ENCODE measurements around the gene AKAP8. TPM values are rescaled to one million over a fixed set of nuclear protein-coding genes. Genes with fewer than 3 reads are reported as not detected.

AKAP8 gene
- total RNA-seq = 10 to 100 TPM; 47.6 to 48.2 TPM

- ChIA-PET CTCF (interaction anchor here (0.7 to 3.4 kb wide), 10 partner anchors 19 to 202 kb away, joined by 3 to 27 read pairs (median 4); partner anchors contain the start of gene AKAP8L), POLR2A (interaction anchor here (0.5 to 6.7 kb wide), 26 partner anchors 8 to 1839 kb away, joined by 3 to 44 read pairs (median 3); partner anchors contain the start of genes AKAP8L, BRD4 and RASAL3)
- H3K4me3 Mint-ChIP-seq = peak within 1 kb of the TSS; percentile 86
- H3K27ac Mint-ChIP-seq = peak within 1 kb of the TSS; percentile 99
- intact Hi-C loops (cut with micrococcal nuclease) = loop anchor here (5.0 kb wide), 1 partner anchor 178 kb away; no protein-coding TSS in a partner anchor
- no peaks in the 10 kb centered on the region for H3K27me3 Mint-ChIP-seq
- DNase-seq (peak; percentile 98), ATAC-seq (peak; percentile 90)
- no peaks in the 10 kb centered on the region for H3K9me3 Mint-ChIP-seq
- TF ChIP-seq CTCF (IDR thresholded peaks at IDR 0.05) = no peak
- peaks cover 34% of the 10 kb centered on the region for H3K4me1 Mint-ChIP-seq (ENCODE audit: low read depth)
- peaks cover 17% of the 10 kb centered on the region for H3K36me3 Mint-ChIP-seq (ENCODE audit: low read depth)
These were observed at the start of gene AKAP8 for GRCh38 chr19:15379083-15379998. Gene AKAP8 (minus strand): TSS chr19:15379787. CDS start chr19:15379731, 56 bp downstream.

GRCh38 chr19:15427991-15428471 lies 48.4 kb upstream of the AKAP8 start:
- TF ChIP-seq CTCF (IDR thresholded peaks at IDR 0.05) = no peak
- intact Hi-C loops (cut with micrococcal nuclease) = no loop called here
- ChIA-PET CTCF (interaction anchor here (4.6 kb wide), 1 partner anchor 9 kb away, joined by 34 read pairs; the partner anchor contains the start of gene AKAP8L), POLR2A (interaction anchor here (0.7 to 6.8 kb wide), 2 partner anchors 8 to 96 kb away, joined by 4 to 89 read pairs; partner anchors contain the start of genes AKAP8L and BRD4)
- Mint-ChIP-seq H3K9me3 (peaks cover 4% of the 10 kb centered on the region), H3K27ac (no peak overlapping the region), H3K4me3 (no peak overlapping the region), H3K4me1 (ENCODE audit: low read depth) (peaks cover 18% of the 10 kb centered on the region), H3K36me3 (ENCODE audit: low read depth) (peaks cover 46% of the 10 kb centered on the region), H3K27me3 (no peaks in the 10 kb centered on the region)
- DNase-seq = no peak
- ATAC-seq = no peak

DNA sequence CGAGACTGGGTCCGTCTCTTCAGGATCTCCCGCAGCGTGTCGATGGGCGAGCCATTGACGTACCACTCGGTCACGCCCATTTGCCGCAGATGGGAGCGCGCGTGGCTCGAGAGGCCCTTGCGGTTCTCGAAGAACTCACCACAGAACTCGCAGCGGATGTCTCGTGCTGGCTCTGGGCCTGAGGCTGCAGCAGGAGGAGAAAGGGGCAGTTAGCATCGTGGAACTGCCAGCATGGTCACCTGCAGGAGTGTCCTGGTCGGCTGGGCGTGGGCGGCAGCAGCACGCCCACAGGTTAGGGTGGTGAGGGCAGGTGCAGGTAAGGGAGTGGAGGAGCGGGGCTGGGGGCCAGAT lies 47.7 kb upstream of the AKAP8 start:
- TF ChIP-seq CTCF (IDR thresholded peaks at IDR 0.05) = no peak
- H3K4me1 Mint-ChIP-seq (ENCODE audit: low read depth) = peaks cover 16% of the 10 kb centered on the region
- no peak overlapping the region for H3K27ac Mint-ChIP-seq
- ChIA-PET POLR2A (no interaction called here), CTCF (interaction anchor here (4.6 kb wide), 1 partner anchor 8 kb away, joined by 34 read pairs; the partner anchor contains the start of gene AKAP8L)
- H3K4me3 Mint-ChIP-seq = no peak overlapping the region
- H3K36me3 Mint-ChIP-seq (ENCODE audit: low read depth) = peaks cover 53% of the 10 kb centered on the region
- no peaks in the 10 kb centered on the region for H3K27me3 Mint-ChIP-seq
- peaks cover 4% of the 10 kb centered on the region for H3K9me3 Mint-ChIP-seq
- no peak for DNase-seq
- no peak for ATAC-seq
- intact Hi-C loops (cut with micrococcal nuclease) = no loop called here

DNA sequence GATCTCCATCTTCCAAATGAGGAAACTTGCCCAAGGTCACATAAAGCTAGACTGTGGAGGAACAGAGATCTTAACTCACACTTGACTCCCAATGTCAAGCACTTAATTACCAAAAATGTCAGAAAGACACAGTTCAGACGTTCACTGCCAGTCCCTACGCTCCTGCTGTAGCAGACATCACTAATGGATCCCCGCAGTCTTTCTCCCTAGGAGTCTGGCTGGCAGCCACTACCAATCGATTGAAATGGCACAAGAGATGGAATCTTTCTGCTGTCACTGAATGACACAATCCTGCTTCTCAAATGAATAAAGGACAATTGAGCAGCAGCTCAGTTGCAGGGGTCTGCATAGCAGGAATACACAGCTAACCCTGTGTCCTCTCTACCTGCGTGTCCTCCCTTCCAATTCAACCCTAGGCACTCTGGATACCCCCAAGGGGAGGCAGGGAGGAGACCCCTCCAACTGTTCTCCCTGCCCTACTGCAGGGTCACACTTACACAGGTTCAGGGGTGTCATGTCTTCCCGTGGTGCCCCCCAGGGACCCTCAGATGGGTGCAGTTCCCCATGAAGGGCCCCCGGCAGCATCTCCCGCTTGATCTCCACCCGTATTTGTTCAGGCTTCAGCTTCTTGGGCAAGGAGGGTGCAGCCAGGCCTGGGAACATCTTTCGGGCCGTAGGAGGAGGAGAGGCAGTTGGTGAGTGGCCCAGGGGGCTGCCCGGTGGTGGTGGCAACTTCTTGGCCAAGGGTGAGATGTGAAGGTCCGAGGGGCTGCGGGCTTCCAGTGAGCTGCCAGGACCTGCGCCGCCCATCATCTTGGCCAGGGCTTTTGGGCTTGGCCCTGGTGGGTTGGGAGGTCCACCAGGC lies 47.1 kb upstream of the AKAP8 start:
- ChIA-PET POLR2A (interaction anchor here (0.7 to 1.0 kb wide), 2 partner anchors 29 to 37 kb away, joined by 3 read pairs; no protein-coding TSS in a partner anchor), CTCF (no interaction called here)
- Mint-ChIP-seq H3K4me1 (ENCODE audit: low read depth) (peaks cover 14% of the 10 kb centered on the region), H3K36me3 (ENCODE audit: low read depth) (peaks cover 53% of the 10 kb centered on the region), H3K4me3 (no peak overlapping the region), H3K27me3 (no peaks in the 10 kb centered on the region), H3K27ac (no peak overlapping the region), H3K9me3 (peaks cover 4% of the 10 kb centered on the region)
- DNase-seq = no peak
- ATAC-seq = peak; percentile 53
- intact Hi-C loops (cut with micrococcal nuclease) = no loop called here
- TF ChIP-seq CTCF (IDR thresholded peaks at IDR 0.05) = no peak
